ENCODE measurements around the gene ROR1.

DNA sequence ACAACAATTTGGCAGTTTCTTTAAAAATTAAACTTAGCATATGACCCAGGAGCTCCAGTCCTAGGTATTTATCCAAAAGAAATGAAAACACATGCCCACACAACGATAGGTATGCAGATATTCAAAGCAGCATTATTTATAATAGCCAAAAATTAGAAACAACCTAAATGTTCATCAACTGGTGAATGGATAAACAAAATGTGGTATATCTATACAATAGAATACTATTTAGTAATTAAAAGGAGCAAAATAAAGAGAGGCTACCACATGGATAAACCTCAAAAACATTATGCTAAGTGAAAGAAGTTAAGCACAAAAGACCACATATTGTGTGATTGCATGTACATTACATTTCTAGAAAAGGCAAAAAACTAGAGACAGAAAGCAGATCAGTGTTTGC, 51.3 kb downstream of the ROR1 start:
- TF ChIP-seq CTCF (IDR thresholded peaks at IDR 0.05) (no peak), EZH2phosphoT487 (IDR thresholded peaks at IDR 0.05) (no peak), EZH2 (IDR thresholded peaks at IDR 0.05) (no peak)

Data from neural progenitor cell (in vitro differentiated cells).